HepG2 (cell line): ENCODE results near the gene CLIC1. TPM values are rescaled to one million over a fixed set of nuclear protein-coding genes. Genes with fewer than 3 reads are reported as not detected.

Source experiments
- FOSL2 ChIP-seq: sonication (generic); formaldehyde crosslinking; IDR thresholded peaks from 2 replicates; pipeline ENCODE4 v1.4.0; 2020; ENCODE audit warnings: missing genetic modification reagents
- FOXK1 ChIP-seq: sonication (generic); formaldehyde crosslinking; IDR thresholded peaks from 2 replicates; pipeline ENCODE4 v1.4.0; 2020; ENCODE audit warnings: low read depth, missing genetic modification reagents, borderline replicate concordance
- GTF2F1 ChIP-seq: fragments of 150-350 bp; IDR thresholded peaks from 2 replicates; pipeline ENCODE4 v1.6.1; 2014; ENCODE audit warnings: low read length
- MTF2 ChIP-seq: sonication (generic); formaldehyde crosslinking; IDR thresholded peaks from 2 replicates; pipeline ENCODE4 v1.5.0; 2020; ENCODE audit warnings: missing genetic modification reagents, borderline replicate concordance
- NCOA5 ChIP-seq: sonication (generic); formaldehyde crosslinking; IDR thresholded peaks from 2 replicates; pipeline ENCODE4 v1.4.0; 2020; ENCODE audit warnings: missing genetic modification reagents
- PAX8 ChIP-seq: sonication (generic); formaldehyde crosslinking; IDR thresholded peaks from 2 replicates; pipeline ENCODE4 v1.8.0; 2022; ENCODE audit warnings: mild to moderate bottlenecking, missing genetic modification reagents, borderline replicate concordance
- SMAD3 ChIP-seq: sonication (generic); formaldehyde crosslinking; IDR thresholded peaks from 2 replicates; pipeline ENCODE4 v1.4.0; 2020; ENCODE audit warnings: missing genetic modification reagents
- ZFP41 ChIP-seq: sonication (generic); formaldehyde crosslinking; IDR thresholded peaks from 2 replicates; pipeline ENCODE4 v1.4.0; 2020; ENCODE audit warnings: mild to moderate bottlenecking, missing genetic modification reagents, borderline replicate concordance
- ZNF101 ChIP-seq: sonication (generic); formaldehyde crosslinking; IDR thresholded peaks from 2 replicates; pipeline ENCODE4 v1.4.0; 2020; ENCODE audit warnings: mild to moderate bottlenecking, low read depth, missing genetic modification reagents, borderline replicate concordance
- ZNF24 ChIP-seq: fragments of 450-650 bp; IDR thresholded peaks from 2 replicates; pipeline ENCODE4 v1.6.1; 2017; ENCODE audit warnings: antibody characterized with exemption, mild to moderate bottlenecking
- ZNF383 ChIP-seq: sonication (generic); formaldehyde crosslinking; IDR thresholded peaks from 2 replicates; pipeline ENCODE4 v1.4.0; 2020; ENCODE audit warnings: missing genetic modification reagents, mild to moderate bottlenecking, borderline replicate concordance
- ZNF451 ChIP-seq: sonication (generic); formaldehyde crosslinking; IDR thresholded peaks from 2 replicates; pipeline ENCODE4 v1.5.0; 2020; ENCODE audit warnings: mild to moderate bottlenecking, missing genetic modification reagents
- ZNF549 ChIP-seq: sonication (generic); formaldehyde crosslinking; IDR thresholded peaks from 2 replicates; pipeline ENCODE4 v1.5.0; 2020; ENCODE audit warnings: missing genetic modification reagents
- ZNF720 ChIP-seq: sonication (generic); formaldehyde crosslinking; IDR thresholded peaks from 2 replicates; pipeline ENCODE4 v1.4.0; 2020; ENCODE audit warnings: missing genetic modification reagents
- ZNF776 ChIP-seq: sonication (generic); formaldehyde crosslinking; IDR thresholded peaks from 2 replicates; pipeline ENCODE4 v1.4.0; 2020; ENCODE audit warnings: mild to moderate bottlenecking, missing genetic modification reagents
- ZSCAN29 ChIP-seq: sonication (generic); formaldehyde crosslinking; conservative IDR thresholded peaks from 2 replicates; pipeline ENCODE4 v1.4.0; 2020; ENCODE audit warnings: mild to moderate bottlenecking, missing genetic modification reagents
- polyA plus RNA-seq, 8 experiments: library from polyadenylated mRNA; depleted of rRNA in 3 of 8; stranded (reverse) in 7 of 8; unstranded in 1 of 8; fragments of >200 nt; fragmentation: Illumina TruSeq in 4 of 8; extraction: Trizol in 4 of 8; gene quantifications; 2 replicates each; pipeline versions ENCODE4 v1.2.1 to v1.2.3, GENCODE V29; 2011 to 2016; ENCODE audit warnings: low read depth in 4 of 8, missing spikeins in 1 of 8, mixed read lengths in 1 of 8; ENCODE audit not compliant: insufficient read depth in 1 of 8
- total RNA-seq, 5 experiments: library from RNA; depleted of rRNA; stranded (reverse); fragments of >200 nt; fragmentation: Illumina TruSeq; extraction: Trizol; gene quantifications; 2 replicates each; pipeline ENCODE4 v1.2.3, GENCODE V29; 2016; ENCODE audit warnings: low read depth in 1 of 5
- TF ChIP-seq, protein P1 (sequence below): sonication (generic); formaldehyde crosslinking; IDR thresholded peaks from 2 replicates; pipeline ENCODE4 v1.4.0; 2020; ENCODE audit warnings: missing genetic modification reagents
- TF ChIP-seq, protein P2 (sequence below): sonication (generic); formaldehyde crosslinking; IDR thresholded peaks from 2 replicates; pipeline ENCODE4 v1.5.0; 2020; ENCODE audit warnings: missing genetic modification reagents
- TF ChIP-seq, protein P3 (sequence below): sonication (generic); formaldehyde crosslinking; IDR thresholded peaks from 2 replicates; pipeline ENCODE4 v1.5.0; 2020; ENCODE audit warnings: missing genetic modification reagents
- TF ChIP-seq, protein P4 (sequence below): sonication (generic); formaldehyde crosslinking; IDR thresholded peaks from 2 replicates; pipeline ENCODE4 v1.4.0; 2020; ENCODE audit warnings: mild to moderate bottlenecking, missing genetic modification reagents
- TF ChIP-seq, protein P5 (sequence below): sonication (generic); formaldehyde crosslinking; IDR thresholded peaks from 2 replicates; pipeline ENCODE4 v1.5.0; 2020; ENCODE audit warnings: mild to moderate bottlenecking, missing genetic modification reagents, borderline replicate concordance
- TF ChIP-seq, protein P6 (sequence below): fragments of 450-650 bp; IDR thresholded peaks from 2 replicates; pipeline ENCODE4 v1.6.1; 2017; ENCODE audit warnings: mild to moderate bottlenecking

Gene CLIC1
- total and polyA plus RNA-seq, 2 of the 13 experiments (the other 11 are each of a cell fraction or from before 2014, with no cell fraction given) = 602 to 891 TPM

DNA sequence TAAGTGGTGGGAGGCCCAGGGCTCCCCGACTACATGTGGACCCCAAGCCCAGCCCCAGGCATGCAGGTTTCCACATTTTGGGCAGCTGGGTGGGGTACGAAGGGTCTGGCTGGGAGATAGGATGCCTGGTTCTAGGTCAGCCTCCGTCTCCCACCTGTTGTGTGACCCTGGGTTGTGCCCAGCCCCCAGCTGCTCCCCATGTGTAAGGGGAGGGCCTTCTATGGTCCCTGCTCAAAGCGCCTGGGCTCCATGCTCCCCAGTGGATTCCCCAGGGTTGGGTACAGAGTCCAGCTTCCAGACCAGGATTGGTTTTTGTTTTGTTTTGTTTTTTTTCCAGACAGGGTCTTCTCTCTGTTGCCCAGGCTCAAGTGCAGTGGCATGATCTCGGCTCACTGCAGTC is 41.9 kb upstream of the CLIC1 start (continued):
- TF ChIP-seq, protein P1, sequence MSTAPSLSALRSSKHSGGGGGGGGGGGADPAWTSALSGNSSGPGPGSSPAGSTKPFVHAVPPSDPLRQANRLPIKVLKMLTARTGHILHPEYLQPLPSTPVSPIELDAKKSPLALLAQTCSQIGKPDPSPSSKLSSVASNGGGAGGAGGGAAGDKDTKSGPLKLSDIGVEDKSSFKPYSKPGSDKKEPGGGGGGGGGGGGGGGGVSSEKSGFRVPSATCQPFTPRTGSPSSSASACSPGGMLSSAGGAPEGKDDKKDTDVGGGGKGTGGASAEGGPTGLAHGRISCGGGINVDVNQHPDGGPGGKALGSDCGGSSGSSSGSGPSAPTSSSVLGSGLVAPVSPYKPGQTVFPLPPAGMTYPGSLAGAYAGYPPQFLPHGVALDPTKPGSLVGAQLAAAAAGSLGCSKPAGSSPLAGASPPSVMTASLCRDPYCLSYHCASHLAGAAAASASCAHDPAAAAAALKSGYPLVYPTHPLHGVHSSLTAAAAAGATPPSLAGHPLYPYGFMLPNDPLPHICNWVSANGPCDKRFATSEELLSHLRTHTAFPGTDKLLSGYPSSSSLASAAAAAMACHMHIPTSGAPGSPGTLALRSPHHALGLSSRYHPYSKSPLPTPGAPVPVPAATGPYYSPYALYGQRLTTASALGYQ (CRISPR knock-in tag) = no peak
- TF ChIP-seq FOSL2 (CRISPR knock-in tag) (no peak), NCOA5 (CRISPR knock-in tag) (no peak), MTF2 (CRISPR knock-in tag) (no peak), FOXK1 (CRISPR knock-in tag) (no peak), SMAD3 (CRISPR knock-in tag) (no peak), ZNF451 (no peak), ZSCAN29 (CRISPR knock-in tag) (0 out of 2 replicates have a peak, but pooled peaks have one; percentile 48), ZFP41 (CRISPR knock-in tag) (no peak), ZNF383 (no peak), ZNF24 (no peak), PAX8 (CRISPR knock-in tag) (no peak), ZNF549 (CRISPR knock-in tag) (no peak), GTF2F1 (no peak), ZNF720 (no peak), ZNF101 (CRISPR knock-in tag) (no peak), ZNF776 (CRISPR knock-in tag) (no peak)
- TF ChIP-seq, protein P2, sequence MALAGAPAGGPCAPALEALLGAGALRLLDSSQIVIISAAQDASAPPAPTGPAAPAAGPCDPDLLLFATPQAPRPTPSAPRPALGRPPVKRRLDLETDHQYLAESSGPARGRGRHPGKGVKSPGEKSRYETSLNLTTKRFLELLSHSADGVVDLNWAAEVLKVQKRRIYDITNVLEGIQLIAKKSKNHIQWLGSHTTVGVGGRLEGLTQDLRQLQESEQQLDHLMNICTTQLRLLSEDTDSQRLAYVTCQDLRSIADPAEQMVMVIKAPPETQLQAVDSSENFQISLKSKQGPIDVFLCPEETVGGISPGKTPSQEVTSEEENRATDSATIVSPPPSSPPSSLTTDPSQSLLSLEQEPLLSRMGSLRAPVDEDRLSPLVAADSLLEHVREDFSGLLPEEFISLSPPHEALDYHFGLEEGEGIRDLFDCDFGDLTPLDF (CRISPR knock-in tag) = no peak
- TF ChIP-seq, protein P3, sequence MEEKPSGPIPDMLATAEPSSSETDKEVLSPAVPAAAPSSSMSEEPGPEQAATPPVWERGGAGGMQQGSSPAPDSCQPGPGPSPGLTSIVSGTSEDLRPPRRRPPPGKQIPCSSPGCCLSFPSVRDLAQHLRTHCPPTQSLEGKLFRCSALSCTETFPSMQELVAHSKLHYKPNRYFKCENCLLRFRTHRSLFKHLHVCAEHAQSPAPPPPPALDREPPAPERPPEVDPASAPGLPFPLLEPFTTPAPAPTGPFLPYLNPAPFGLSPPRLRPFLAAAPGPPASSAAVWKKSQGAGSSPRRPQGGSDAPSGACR (CRISPR knock-in tag) = no peak
- TF ChIP-seq, protein P4, sequence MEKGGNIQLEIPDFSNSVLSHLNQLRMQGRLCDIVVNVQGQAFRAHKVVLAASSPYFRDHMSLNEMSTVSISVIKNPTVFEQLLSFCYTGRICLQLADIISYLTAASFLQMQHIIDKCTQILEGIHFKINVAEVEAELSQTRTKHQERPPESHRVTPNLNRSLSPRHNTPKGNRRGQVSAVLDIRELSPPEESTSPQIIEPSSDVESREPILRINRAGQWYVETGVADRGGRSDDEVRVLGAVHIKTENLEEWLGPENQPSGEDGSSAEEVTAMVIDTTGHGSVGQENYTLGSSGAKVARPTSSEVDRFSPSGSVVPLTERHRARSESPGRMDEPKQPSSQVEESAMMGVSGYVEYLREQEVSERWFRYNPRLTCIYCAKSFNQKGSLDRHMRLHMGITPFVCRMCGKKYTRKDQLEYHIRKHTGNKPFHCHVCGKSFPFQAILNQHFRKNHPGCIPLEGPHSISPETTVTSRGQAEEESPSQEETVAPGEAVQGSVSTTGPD (CRISPR knock-in tag) = no peak
- TF ChIP-seq, protein P5, sequence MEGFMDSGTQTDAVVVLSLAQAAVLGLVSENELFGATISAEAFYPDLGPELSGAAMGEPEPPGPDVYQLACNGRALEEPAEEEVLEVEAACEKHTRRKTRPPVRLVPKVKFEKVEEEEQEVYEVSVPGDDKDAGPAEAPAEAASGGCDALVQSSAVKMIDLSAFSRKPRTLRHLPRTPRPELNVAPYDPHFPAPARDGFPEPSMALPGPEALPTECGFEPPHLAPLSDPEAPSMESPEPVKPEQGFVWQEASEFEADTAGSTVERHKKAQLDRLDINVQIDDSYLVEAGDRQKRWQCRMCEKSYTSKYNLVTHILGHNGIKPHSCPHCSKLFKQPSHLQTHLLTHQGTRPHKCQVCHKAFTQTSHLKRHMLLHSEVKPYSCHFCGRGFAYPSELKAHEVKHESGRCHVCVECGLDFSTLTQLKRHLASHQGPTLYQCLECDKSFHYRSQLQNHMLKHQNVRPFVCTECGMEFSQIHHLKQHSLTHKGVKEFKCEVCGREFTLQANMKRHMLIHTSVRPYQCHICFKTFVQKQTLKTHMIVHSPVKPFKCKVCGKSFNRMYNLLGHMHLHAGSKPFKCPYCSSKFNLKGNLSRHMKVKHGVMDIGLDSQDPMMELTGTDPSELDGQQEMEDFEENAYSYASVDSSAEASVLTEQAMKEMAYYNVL (CRISPR knock-in tag) = no peak
- TF ChIP-seq, protein P6, sequence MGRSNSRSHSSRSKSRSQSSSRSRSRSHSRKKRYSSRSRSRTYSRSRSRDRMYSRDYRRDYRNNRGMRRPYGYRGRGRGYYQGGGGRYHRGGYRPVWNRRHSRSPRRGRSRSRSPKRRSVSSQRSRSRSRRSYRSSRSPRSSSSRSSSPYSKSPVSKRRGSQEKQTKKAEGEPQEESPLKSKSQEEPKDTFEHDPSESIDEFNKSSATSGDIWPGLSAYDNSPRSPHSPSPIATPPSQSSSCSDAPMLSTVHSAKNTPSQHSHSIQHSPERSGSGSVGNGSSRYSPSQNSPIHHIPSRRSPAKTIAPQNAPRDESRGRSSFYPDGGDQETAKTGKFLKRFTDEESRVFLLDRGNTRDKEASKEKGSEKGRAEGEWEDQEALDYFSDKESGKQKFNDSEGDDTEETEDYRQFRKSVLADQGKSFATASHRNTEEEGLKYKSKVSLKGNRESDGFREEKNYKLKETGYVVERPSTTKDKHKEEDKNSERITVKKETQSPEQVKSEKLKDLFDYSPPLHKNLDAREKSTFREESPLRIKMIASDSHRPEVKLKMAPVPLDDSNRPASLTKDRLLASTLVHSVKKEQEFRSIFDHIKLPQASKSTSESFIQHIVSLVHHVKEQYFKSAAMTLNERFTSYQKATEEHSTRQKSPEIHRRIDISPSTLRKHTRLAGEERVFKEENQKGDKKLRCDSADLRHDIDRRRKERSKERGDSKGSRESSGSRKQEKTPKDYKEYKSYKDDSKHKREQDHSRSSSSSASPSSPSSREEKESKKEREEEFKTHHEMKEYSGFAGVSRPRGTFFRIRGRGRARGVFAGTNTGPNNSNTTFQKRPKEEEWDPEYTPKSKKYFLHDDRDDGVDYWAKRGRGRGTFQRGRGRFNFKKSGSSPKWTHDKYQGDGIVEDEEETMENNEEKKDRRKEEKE = no peak
